Neural crest cell (in vitro differentiated cells): ENCODE results near the gene OR2V1. TPM values are rescaled to one million over a fixed set of nuclear protein-coding genes. Genes with fewer than 3 reads are reported as not detected.

Experiments
- DNase-seq: peaks from one replicate; pipeline ENCODE4 v3.0.0; 2021; ENCODE audit warnings: low read depth, mixed read lengths, low spot score
- H3K27ac Mint-ChIP-seq: one replicate; pipeline ENCODE4 v1.8.0; 2021; ENCODE audit warnings: mild to moderate bottlenecking, mixed read lengths; ENCODE audit not compliant: unreplicated experiment
- H3K27me3 Mint-ChIP-seq: 2 replicates; pipeline ENCODE4 v1.8.0; 2021; ENCODE audit warnings: low read depth, mild to moderate bottlenecking, mixed read lengths
- H3K36me3 Mint-ChIP-seq: 2 replicates; pipeline ENCODE4 v1.8.0; 2021; ENCODE audit warnings: low read depth, mild to moderate bottlenecking, mixed read lengths
- H3K4me1 Mint-ChIP-seq: 2 replicates; pipeline ENCODE4 v1.8.0; 2021; ENCODE audit warnings: mixed read lengths
- H3K4me3 Mint-ChIP-seq: one replicate; pipeline ENCODE4 v1.8.0; 2021; ENCODE audit warnings: mild to moderate bottlenecking, mixed read lengths
- H3K9me3 Mint-ChIP-seq: 2 replicates; pipeline ENCODE4 v1.8.0; 2021; ENCODE audit warnings: mixed read lengths
- CTCF ChIP-seq: fragments of 200-600 bp; sonication (generic); conservative IDR thresholded peaks from 2 replicates; pipeline ENCODE4 v1.5.0; 2021; ENCODE audit warnings: antibody characterized with exemption, mild to moderate bottlenecking
- total RNA-seq: library from RNA; stranded (reverse); gene quantifications from 2 replicates; pipeline ENCODE4 v1.2.1, GENCODE V29; 2021

The OR2V1 gene
- total RNA-seq, 1 donor from 2014 or later = not detected

- no peak for TF ChIP-seq CTCF
- DNase-seq = no peak
- Mint-ChIP-seq H3K9me3 (peaks cover 2% of the 10 kb centered on the region), H3K27ac (no peak overlapping the region), H3K4me3 (no peak overlapping the region), H3K36me3 (no peaks in the 10 kb centered on the region), H3K4me1 (no peaks in the 10 kb centered on the region), H3K27me3 (peaks cover 75% of the 10 kb centered on the region)
Measured at GRCh38 chr5:181121675-181122561, 9.1 kb downstream of the OR2V1 start.

- Mint-ChIP-seq H3K27ac (no peak overlapping the region), H3K4me3 (no peak overlapping the region), H3K9me3 (peaks cover 2% of the 10 kb centered on the region), H3K4me1 (no peaks in the 10 kb centered on the region), H3K27me3 (peaks cover 79% of the 10 kb centered on the region), H3K36me3 (no peaks in the 10 kb centered on the region)
- DNase-seq = no peak
- no peak for TF ChIP-seq CTCF
Measured at GRCh38 chr5:181120761-181121160, 10.2 kb downstream of the OR2V1 start.

GRCh38 chr5:181120306-181120705 is 10.7 kb downstream of the OR2V1 start:
- no peak for TF ChIP-seq CTCF
- Mint-ChIP-seq H3K27me3 (peaks cover 84% of the 10 kb centered on the region), H3K9me3 (peaks cover 2% of the 10 kb centered on the region), H3K27ac (no peak overlapping the region), H3K36me3 (no peaks in the 10 kb centered on the region), H3K4me1 (peaks cover 4% of the 10 kb centered on the region), H3K4me3 (no peak overlapping the region)
- no peak for DNase-seq

GRCh38 chr5:181119105-181119504 is 11.9 kb downstream of the OR2V1 start:
- peaks cover 14% of the 10 kb centered on the region for H3K4me1 Mint-ChIP-seq
- TF ChIP-seq CTCF = no peak
- peaks cover 91% of the 10 kb centered on the region for H3K27me3 Mint-ChIP-seq
- no peak overlapping the region for H3K4me3 Mint-ChIP-seq
- H3K9me3 Mint-ChIP-seq = peaks cover 2% of the 10 kb centered on the region
- H3K36me3 Mint-ChIP-seq = peaks cover 2% of the 10 kb centered on the region
- H3K27ac Mint-ChIP-seq = no peak overlapping the region
- DNase-seq = no peak

GRCh38 chr5:181118369-181118768 is 12.6 kb downstream of the OR2V1 start:
- Mint-ChIP-seq H3K4me3 (no peak overlapping the region), H3K36me3 (peaks cover 4% of the 10 kb centered on the region), H3K4me1 (peaks cover 14% of the 10 kb centered on the region), H3K9me3 (peaks cover 5% of the 10 kb centered on the region), H3K27me3 (peaks cover 90% of the 10 kb centered on the region), H3K27ac (no peak overlapping the region)
- no peak for DNase-seq
- no peak for TF ChIP-seq CTCF
